ENCODE results near the gene RCAN2.

Gene RCAN2

DNA sequence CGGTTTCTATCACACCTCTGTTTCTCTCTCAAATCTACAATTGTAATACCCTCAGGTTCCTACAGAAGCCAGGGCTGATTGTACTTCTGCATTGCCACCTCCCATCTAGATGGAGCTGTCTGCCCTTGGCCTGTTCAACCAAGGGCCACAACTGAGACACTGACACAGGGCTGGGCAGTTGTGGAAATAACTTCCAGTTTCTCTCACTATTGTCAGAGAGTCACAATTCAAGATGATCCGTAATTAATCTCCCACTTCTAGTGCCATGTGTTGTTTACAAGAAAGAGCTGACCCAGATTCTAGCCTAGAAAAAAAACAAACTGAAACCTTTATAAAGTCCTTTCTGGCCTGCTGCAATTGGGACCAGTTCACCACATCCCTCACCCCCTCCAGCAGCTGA lies 22.2 kb downstream of the RCAN2 start:
- no peak overlapping the region for H3K4me3 ChIP-seq (replicated peaks; ENCODE audit: insufficient read depth, low read length)
- TF ChIP-seq SPI1 (IDR thresholded peaks at IDR 0.05; ENCODE audit: borderline replicate concordance, low read depth) (no peak), POLR2AphosphoS5 (IDR thresholded peaks at IDR 0.05; ENCODE audit: low read depth) (no peak), CTCF (IDR thresholded peaks at IDR 0.05; ENCODE audit: insufficient read depth, low read length) (no peak), GABPA (IDR thresholded peaks at IDR 0.05; ENCODE audit: low read depth) (no peak)
- TF ChIP-seq, protein P1, sequence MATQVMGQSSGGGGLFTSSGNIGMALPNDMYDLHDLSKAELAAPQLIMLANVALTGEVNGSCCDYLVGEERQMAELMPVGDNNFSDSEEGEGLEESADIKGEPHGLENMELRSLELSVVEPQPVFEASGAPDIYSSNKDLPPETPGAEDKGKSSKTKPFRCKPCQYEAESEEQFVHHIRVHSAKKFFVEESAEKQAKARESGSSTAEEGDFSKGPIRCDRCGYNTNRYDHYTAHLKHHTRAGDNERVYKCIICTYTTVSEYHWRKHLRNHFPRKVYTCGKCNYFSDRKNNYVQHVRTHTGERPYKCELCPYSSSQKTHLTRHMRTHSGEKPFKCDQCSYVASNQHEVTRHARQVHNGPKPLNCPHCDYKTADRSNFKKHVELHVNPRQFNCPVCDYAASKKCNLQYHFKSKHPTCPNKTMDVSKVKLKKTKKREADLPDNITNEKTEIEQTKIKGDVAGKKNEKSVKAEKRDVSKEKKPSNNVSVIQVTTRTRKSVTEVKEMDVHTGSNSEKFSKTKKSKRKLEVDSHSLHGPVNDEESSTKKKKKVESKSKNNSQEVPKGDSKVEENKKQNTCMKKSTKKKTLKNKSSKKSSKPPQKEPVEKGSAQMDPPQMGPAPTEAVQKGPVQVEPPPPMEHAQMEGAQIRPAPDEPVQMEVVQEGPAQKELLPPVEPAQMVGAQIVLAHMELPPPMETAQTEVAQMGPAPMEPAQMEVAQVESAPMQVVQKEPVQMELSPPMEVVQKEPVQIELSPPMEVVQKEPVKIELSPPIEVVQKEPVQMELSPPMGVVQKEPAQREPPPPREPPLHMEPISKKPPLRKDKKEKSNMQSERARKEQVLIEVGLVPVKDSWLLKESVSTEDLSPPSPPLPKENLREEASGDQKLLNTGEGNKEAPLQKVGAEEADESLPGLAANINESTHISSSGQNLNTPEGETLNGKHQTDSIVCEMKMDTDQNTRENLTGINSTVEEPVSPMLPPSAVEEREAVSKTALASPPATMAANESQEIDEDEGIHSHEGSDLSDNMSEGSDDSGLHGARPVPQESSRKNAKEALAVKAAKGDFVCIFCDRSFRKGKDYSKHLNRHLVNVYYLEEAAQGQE (IDR thresholded peaks at IDR 0.05; ENCODE audit: insufficient replicate concordance, low read depth), result no peak
- H3K27me3 ChIP-seq (ENCODE audit: insufficient read depth, poor library complexity, severe bottlenecking), result no peaks in the 10 kb centered on the region
- DNase-seq (ENCODE audit: low read depth in 1 of 2, low spot score in 1 of 2), result no peak
- no peak overlapping the region for H3K27ac ChIP-seq (replicated peaks)

DNA sequence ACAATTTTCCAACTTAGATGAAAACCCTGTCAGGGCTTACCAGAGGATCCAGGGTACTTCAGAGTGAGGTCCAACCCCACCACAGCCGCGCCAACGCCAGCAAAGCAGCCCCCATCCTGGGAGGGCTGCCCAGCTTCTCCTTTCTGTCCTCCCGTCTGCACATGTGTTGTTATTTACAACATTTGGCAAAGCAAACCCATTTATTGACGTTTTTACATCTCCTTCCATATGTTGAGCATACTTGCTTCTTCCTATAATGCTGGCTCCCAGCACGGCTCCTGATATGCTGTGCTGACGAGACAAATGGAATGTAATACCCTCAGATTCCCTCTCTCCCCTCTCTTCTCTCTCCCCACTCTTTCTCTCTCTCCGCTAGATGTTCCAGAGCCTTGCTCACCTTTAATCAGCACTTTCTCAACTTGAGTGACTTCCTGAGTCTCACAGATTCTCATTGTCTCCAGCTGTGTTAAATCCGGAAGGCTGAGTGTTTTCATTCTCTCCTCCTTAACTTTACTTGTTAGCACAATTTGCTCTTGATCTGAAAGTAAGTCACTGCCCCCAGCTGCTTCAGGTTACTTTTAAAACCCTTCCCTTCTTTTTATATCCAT lies 22.7 kb downstream of the RCAN2 start:
- no peak overlapping the region for H3K4me3 ChIP-seq (replicated peaks; ENCODE audit: insufficient read depth, low read length)
- no peak for DNase-seq (ENCODE audit: low read depth in 1 of 2, low spot score in 1 of 2)
- no peak overlapping the region for H3K27ac ChIP-seq (replicated peaks)
- TF ChIP-seq GABPA (IDR thresholded peaks at IDR 0.05; ENCODE audit: low read depth) (no peak), CTCF (IDR thresholded peaks at IDR 0.05; ENCODE audit: insufficient read depth, low read length) (no peak), POLR2AphosphoS5 (IDR thresholded peaks at IDR 0.05; ENCODE audit: low read depth) (no peak), SPI1 (IDR thresholded peaks at IDR 0.05; ENCODE audit: borderline replicate concordance, low read depth) (no peak)
- TF ChIP-seq, protein P1 (IDR thresholded peaks at IDR 0.05; ENCODE audit: insufficient replicate concordance, low read depth), result no peak
- no peaks in the 10 kb centered on the region for H3K27me3 ChIP-seq (ENCODE audit: insufficient read depth, poor library complexity, severe bottlenecking)

DNA sequence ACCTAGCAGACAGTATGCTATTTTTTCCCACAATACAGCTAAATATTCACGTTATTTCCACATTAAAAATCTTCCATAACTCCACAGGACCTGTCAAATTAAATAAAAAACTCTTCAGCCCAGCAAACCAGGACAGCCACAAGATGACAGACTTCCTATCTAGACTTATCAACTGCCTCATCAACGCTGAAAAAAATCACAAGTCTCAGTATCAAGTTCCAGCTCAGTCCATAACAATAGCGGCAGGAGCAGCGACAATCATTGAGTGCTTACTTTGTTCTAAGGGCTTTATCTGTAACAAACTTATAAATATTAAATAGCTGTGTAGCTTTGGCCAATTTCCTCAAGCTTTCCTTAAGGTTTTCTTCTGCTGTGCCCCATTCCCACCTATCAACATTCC lies 24.7 kb downstream of the RCAN2 start:
- DNase-seq (ENCODE audit: low read depth in 1 of 2, low spot score in 1 of 2), result no peak
- no peak overlapping the region for H3K4me3 ChIP-seq (replicated peaks; ENCODE audit: insufficient read depth, low read length)
- no peak for TF ChIP-seq SPI1 (IDR thresholded peaks at IDR 0.05; ENCODE audit: borderline replicate concordance, low read depth)

DNA sequence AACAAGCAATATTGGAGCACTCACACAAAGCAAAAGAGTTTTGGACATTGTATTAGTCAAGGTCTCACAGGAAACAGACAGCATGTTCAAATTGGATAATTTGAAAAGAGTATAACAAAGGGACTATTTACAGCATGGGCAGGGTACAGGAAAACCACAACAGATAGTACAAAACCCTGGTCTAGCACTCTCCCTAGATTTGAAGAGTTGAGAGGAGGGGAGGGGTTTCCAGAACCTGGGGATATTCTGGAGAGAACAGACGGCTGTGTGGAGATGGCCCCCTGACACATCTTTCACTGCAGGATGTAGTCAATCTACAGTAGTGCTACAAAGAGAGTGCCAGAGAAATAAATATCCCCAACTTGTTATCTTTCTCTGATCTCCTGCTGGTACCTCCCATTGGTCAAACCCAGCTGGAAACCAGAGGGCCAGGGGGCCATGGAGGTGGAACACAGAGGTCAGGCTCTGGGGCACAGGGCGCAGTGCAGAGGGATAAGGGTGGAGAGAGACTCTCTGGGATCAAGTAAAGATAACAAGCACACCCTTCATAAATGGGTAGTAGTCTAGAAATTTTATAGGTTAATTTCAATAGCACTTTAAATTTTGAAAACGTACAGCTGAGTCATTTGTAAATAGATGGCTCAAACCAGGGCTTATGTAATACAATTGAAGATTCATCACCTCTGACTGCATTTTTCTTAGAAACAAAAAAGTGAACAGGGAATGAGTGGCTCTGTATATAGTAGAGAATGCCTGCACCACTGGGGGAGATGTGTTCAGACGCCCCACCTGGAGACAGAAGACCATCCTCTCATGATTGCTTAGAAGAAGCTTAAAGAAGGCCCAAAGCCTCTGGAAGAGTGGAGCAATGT lies 25.7 kb downstream of the RCAN2 start:
- TF ChIP-seq CTCF (IDR thresholded peaks at IDR 0.05; ENCODE audit: insufficient read depth, low read length), result no peak
- no peak for TF ChIP-seq POLR2AphosphoS5 (IDR thresholded peaks at IDR 0.05; ENCODE audit: low read depth)
- TF ChIP-seq, protein P1 (IDR thresholded peaks at IDR 0.05; ENCODE audit: insufficient replicate concordance, low read depth), result no peak
- no peak for TF ChIP-seq GABPA (IDR thresholded peaks at IDR 0.05; ENCODE audit: low read depth)
- no peak for TF ChIP-seq SPI1 (IDR thresholded peaks at IDR 0.05; ENCODE audit: borderline replicate concordance, low read depth)
- Histone ChIP-seq H3K27me3 (ENCODE audit: insufficient read depth, poor library complexity, severe bottlenecking) (no peaks in the 10 kb centered on the region), H3K4me3 (replicated peaks; ENCODE audit: insufficient read depth, low read length) (no peak overlapping the region), H3K27ac (replicated peaks) (no peak overlapping the region)
- no peak for DNase-seq (ENCODE audit: low read depth in 1 of 2, low spot score in 1 of 2)

More for the DNA sequence above, 24.7 kb downstream of the RCAN2 start:
- Histone ChIP-seq H3K27me3 (ENCODE audit: insufficient read depth, poor library complexity, severe bottlenecking) (no peaks in the 10 kb centered on the region), H3K27ac (replicated peaks) (no peak overlapping the region)

All from HL-60 (cell line).